ENCODE data around the gene NAB2.

GRCh38 chr12:57129889-57130288 is 41.0 kb downstream of the NAB2 start:
- no peak for TF ChIP-seq CTCF (IDR thresholded peaks at IDR 0.05)
- no peak for TF ChIP-seq POLR2A (IDR thresholded peaks at IDR 0.05)
